HAP-1 (cell line): ENCODE data around the gene PYGO2.
A peak's percentile ranks its signal among the peaks of the same experiment; 100 is the strongest.
"Not testable (repeated sequence)": the region's sequence is repeated elsewhere in the genome, so short reads cannot be mapped to it uniquely, and the experiment has no call there.

Experiments
- DNase-seq, 2 experiments: peaks; one replicate each; pipeline ENCODE4 v3.0.0-alpha.2; 2016 to 2020; ENCODE audit warnings: low spot score in 2 of 2
- H3K27me3 ChIP-seq: fragments of 250-450 bp; sonication (Bioruptor Pico); 2 replicates; pipeline ENCODE4 v1.5.1; 2020; ENCODE audit warnings: low read depth, mild to moderate bottlenecking, moderate library complexity
- H3K36me3 ChIP-seq: fragments of 250-450 bp; sonication (Bioruptor Pico); replicated peaks from 2 replicates; pipeline ENCODE4 v1.5.1; 2020; ENCODE audit warnings: mild to moderate bottlenecking
- H3K4me1 ChIP-seq: fragments of 250-450 bp; sonication (Bioruptor Pico); 2 replicates; pipeline ENCODE4 v1.5.1; 2020; ENCODE audit warnings: mild to moderate bottlenecking
- H3K4me3 ChIP-seq: fragments of 250-450 bp; sonication (Bioruptor Pico); 2 replicates; pipeline ENCODE4 v1.5.1; 2020; ENCODE audit warnings: mild to moderate bottlenecking, moderate library complexity
- H3K9me3 ChIP-seq: fragments of 250-450 bp; sonication (Bioruptor Pico); 2 replicates; pipeline ENCODE4 v1.5.1; 2020; ENCODE audit warnings: mild to moderate bottlenecking, moderate library complexity
- in situ Hi-C: fragments of 300-500 bp; cut with MboI; formaldehyde crosslinking; loops from 3 replicates; pipeline ENCODE4 v1.14.3; 2020; ENCODE audit warnings: low sequenced_read_pairs, inconsistent platforms, mixed read lengths

Gene PYGO2

DNA sequence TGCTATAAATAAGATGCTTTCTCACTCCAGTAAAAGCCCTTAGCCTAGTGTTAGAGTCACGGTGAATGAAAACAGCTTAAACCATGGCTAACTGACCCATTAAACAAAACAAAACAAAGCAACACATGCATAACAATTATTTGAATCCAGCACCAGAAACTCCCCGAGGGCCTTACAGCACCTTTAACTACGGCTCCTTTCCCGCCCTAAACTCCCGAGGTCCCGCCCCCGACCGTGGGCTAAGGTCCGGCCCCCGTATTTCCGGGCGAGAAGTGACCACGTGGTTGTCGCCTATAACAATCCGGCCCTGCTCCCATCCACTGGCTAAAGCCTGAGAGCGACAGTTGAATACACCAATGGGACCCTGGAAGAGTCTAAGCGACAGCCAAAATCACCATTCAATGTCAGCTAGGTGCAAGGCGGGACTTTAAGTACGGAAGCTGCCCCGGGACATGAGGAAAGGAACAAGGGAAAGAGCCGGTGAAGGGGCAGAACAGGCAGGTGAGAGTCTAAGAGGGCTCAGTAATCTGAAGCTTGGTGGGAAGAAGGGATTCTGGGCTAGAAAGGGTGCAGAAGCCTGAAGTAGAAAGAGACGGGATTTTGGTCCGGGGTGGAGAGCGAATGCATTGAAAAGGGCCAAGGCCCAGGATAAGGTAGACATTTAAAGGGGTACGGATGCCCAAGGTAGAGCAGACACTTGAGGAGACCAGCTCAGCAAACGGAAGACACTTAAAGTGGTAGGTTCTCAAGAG, 21.5 kb upstream of the PYGO2 start, which contains the start of gene FLAD1:
Gene FLAD1, plus strand, starts transcription at position 448 of the 752 bp plus-strand sequence. CDS start 351 bp downstream, outside the sequence.
- Histone ChIP-seq H3K27me3 (no peaks in the 10 kb centered on the region), H3K4me3 (peak within 1 kb of the TSS; percentile 55), H3K9me3 (no peaks in the 10 kb centered on the region), H3K4me1 (peaks cover 13% of the 10 kb centered on the region), H3K36me3 (peaks cover 47% of the 10 kb centered on the region)
- in situ Hi-C loops = no loop called here
- DNase-seq = peak; percentile 99

DNA sequence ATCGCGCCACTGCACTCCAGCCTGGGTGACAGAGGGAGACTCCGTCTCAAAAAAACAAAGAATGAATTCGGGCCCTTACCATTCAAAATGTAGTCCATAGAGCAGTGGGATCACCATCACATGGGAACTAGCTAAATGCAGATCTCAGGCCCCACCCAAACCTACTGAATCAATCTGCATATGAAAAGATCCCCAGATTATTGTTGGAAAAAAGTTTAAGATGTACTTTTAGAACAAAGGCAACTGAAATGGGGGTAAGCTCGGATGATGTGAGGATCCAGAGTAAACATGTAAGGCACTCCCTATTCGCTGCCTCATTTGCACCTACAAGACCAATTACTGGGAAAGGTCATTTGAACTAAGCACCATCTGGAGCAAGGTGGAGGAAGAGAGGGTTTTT, 20.8 kb upstream of the PYGO2 start:
- Histone ChIP-seq H3K4me3 (peak overlapping the region; percentile 55), H3K9me3 (no peaks in the 10 kb centered on the region), H3K4me1 (peaks cover 13% of the 10 kb centered on the region), H3K36me3 (peaks cover 47% of the 10 kb centered on the region), H3K27me3 (no peaks in the 10 kb centered on the region)
- in situ Hi-C loops = no loop called here
- DNase-seq = peak; percentile 77 to 92

DNA sequence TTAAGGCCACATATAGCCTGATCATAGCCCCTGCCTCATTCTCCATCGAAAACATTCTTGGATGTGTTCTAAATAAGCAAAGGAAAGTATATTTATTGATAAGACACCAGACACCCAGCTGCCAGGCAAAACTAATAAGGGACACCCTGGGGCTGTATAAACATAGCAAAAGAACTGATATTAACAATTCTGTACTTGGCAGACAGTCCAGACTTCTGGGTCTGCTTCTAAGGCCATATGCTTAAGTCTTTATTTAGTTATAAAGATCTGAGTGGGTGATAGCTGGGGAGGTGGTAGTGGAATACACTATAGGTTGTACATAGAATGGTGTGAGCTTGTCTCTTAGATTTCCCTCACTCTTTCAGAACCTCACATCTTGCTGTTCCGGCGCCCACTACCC, 16.8 kb upstream of the PYGO2 start:
- in situ Hi-C loops = no loop called here
- Histone ChIP-seq H3K36me3 (peaks cover 36% of the 10 kb centered on the region), H3K4me3 (no peak overlapping the region), H3K4me1 (peaks cover 19% of the 10 kb centered on the region), H3K27me3 (no peaks in the 10 kb centered on the region), H3K9me3 (no peaks in the 10 kb centered on the region)
- DNase-seq = no peak

DNA sequence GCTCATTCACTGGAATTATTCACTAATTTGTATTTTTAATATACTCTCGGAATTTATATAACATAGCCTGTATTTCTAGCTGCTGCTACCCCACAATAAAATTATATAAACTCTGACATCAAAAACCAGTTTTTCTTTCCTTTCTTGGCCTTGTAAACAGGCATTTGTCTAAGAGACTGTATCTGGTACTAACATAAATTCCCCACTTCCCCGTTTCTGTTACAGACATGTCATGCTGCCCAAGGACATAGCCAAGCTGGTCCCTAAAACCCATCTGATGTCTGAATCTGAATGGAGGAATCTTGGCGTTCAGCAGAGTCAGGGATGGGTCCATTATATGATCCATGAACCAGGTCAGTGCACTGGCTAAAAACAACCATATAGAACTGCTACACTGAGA, 16.2 kb upstream of the PYGO2 start:
- Histone ChIP-seq H3K4me1 (peaks cover 23% of the 10 kb centered on the region), H3K36me3 (peaks cover 36% of the 10 kb centered on the region)
- H3K4me3 ChIP-seq, DNase-seq, H3K9me3 ChIP-seq, H3K27me3 ChIP-seq, in situ Hi-C loops: not testable (repeated sequence)

DNA sequence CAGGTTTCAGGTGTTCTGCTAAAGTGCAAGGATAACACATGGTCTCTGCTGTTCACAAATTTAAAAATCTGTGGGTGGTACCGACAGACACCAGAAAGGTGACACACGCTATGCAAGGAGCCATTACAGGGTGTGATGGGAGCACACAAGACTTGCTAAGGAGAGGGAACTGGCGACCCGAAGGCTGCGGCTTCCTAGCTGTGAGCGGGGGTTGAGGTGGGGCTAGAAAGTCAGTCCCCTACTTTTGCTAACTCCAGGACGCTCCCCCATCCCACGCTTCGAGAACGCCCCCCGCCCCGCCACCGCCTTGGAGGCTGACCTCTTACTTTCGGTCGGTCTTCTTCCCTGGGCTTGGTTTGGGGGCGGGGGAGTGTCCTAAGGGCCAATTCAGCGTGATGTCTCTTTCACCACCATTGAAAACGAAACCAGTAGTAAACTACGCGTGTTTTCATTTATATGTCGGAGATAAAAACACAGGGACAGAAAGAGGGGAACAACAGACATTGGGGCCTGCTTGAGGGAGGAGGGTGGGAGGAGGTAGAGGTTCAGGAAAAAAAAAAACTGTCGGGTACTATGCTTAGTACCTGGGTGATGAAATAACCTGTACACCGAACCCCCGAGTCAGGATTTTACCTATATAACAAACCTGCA, 14.0 kb upstream of the PYGO2 start:
- H3K36me3 ChIP-seq = peaks cover 30% of the 10 kb centered on the region

DNA sequence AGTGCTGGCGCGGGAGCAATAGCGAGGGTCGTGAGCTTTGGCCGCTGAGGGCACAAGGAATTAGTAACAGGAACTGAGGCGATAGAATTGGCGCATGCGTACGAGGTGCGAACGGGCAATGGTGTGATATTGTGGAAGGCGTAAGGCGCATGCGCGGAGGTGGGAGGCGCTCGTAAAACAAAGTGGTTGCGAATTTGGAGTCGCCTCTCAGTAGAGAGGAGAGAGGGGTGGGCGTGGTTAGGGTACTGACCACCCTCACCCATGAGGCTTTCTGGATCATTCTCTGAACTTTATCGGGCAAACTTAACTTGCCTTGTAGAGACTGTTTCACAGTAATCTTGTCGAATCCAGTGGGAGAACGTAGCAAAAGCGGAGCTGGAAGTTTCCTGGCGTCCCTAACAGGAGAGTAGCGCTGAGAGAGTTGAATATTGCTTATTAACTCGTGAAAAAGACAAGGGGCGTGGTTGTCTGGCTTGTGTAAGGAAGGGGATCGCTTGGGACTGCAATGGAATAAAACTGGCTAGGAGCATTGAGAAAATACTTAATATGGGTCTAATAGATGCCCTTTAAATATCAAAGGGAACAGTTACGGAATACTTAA, 13.3 kb upstream of the PYGO2 start:
- H3K4me1 ChIP-seq = peaks cover 36% of the 10 kb centered on the region
- H3K9me3 ChIP-seq = no peaks in the 10 kb centered on the region
- peak overlapping the region; percentile 82 for H3K4me3 ChIP-seq
- in situ Hi-C loops = no loop called here
- peaks cover 24% of the 10 kb centered on the region for H3K36me3 ChIP-seq
- peak; percentile 94 to 97 for DNase-seq
- H3K27me3 ChIP-seq = no peaks in the 10 kb centered on the region

More for the DNA sequence above, 14.0 kb upstream of the PYGO2 start:
- Histone ChIP-seq H3K27me3 (no peaks in the 10 kb centered on the region), H3K9me3 (no peaks in the 10 kb centered on the region), H3K4me3 (peak overlapping the region; percentile 82), H3K4me1 (peaks cover 30% of the 10 kb centered on the region)
- peak in 1 of 2 experiments; percentile 69 for DNase-seq
- in situ Hi-C loops = no loop called here

DNA sequence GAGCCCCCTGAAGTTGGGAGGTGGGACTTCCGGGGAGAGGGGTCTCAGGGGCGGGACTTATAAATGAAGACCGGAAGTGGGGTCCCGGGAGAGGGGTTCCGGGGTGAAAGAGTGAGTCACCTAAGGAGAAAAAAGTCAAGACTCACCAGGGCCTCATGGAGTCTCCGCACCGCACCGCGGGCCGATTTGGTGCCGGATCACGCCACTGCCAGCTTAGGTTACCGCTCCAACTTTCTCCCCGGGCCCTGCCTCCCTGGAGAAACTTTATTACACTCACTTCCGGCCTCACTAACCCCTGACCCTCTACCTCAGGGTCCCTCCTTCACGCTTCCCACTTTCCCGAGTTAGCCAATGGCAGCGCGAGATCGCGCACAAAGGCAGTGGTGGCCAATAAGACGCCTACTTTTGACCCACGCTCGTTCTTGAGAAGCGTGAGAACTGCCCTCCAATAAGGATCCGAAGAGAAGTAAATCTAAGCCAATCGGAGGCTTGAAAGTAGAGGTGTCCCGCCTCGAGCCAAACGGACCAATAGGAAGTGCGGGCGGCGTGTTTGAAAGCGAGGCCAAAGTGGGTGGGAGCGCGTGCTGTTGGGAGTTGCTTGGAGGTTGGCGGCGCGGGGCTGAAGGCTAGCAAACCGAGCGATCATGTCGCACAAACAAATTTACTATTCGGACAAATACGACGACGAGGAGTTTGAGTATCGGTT, 12.7 kb upstream of the PYGO2 start, which contains the start of gene CKS1B:
Gene CKS1B, plus strand, starts transcription at position 580 of the 706 bp plus-strand sequence. Its CDS starts 65 bp downstream, at position 645.
- H3K27me3 ChIP-seq = no peaks in the 10 kb centered on the region
- H3K4me1 ChIP-seq = peaks cover 36% of the 10 kb centered on the region
- peak within 1 kb of the TSS; percentile 82 for H3K4me3 ChIP-seq
- no peaks in the 10 kb centered on the region for H3K9me3 ChIP-seq
- peak; percentile 97 to 100 for DNase-seq
- peaks cover 17% of the 10 kb centered on the region for H3K36me3 ChIP-seq
- in situ Hi-C loops = no loop called here

DNA sequence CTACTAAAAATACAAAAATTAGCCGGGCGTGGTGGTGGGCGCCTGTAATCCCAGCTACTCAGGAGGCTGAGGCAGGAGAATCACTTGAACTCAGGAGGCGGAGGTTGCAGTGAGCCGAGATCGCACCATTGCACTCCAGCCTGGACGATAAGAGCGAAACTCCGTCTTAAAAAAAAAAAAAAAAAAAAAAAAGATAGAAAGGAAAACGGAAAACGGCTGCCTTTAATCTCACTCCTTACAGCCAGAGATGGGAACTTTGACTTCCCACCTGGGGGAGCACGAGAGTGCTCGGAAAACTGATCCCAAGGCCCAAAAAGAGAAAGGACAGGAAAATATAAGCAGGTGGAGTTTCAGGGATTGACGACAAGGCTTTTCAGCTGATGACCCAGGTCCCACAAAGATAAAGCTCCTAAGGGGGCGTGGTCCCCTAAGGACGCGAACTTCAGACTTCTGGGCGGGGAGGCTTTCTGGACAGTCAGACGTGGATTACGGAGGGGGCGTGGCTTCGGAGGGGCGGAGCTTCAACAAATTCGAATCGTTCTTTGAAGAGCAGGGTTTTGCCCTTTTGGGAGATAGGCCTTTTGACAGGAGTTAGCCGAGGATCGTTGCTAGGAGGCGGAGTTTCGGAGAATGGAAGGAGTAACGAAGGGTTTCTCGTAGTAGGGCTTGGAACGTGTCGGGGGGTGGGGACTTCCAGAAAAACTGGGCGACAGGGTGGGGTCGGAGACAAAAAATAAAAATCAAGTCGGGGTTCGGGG, 11.9 kb upstream of the PYGO2 start:
- Histone ChIP-seq H3K4me1 (peaks cover 36% of the 10 kb centered on the region), H3K9me3 (no peaks in the 10 kb centered on the region), H3K27me3 (no peaks in the 10 kb centered on the region), H3K36me3 (peaks cover 13% of the 10 kb centered on the region), H3K4me3 (peak overlapping the region; percentile 82)
- DNase-seq = peak; percentile 96 to 100
- in situ Hi-C loops = no loop called here

DNA sequence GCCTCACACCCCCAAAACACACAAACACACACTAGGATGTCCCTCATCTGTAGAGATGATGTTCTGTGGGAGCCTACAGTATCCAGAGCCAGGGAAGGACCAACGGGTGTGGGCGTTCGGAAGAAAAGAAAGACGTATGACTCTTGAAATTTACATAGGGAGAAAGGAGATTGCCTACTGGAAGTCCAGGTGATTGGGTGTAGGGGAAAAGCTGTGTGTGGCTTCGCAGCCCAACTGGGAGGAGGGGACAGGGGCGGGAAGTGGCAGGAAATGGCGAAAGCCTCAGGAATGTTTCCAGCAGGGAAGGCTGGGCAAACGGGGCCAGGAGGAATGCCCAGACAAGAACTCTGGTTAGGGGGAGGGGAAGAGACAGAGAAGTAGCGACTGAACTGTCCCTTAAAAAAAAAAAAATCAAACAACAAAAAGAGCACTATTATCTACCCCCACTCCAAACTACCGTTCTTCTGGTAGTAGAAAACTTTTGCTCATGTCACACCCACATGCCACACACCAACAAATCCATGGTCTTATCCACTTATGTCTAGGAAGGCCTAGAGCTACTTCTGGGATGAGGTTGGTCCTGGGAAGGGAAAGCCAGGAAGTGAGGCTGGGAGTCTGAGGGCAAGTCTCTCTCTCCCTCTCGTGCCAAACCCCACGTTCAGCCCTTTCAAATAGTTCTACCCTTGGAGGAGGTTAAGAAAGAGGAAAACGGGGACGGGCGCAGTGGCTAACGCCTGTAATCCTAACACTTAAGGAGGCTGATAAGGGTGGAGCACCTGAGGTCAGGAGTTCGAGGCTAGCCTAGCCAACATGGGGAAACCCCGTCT, 11.1 kb upstream of the PYGO2 start:
- no peaks in the 10 kb centered on the region for H3K9me3 ChIP-seq
- peaks cover 12% of the 10 kb centered on the region for H3K36me3 ChIP-seq
- peak; percentile 78 to 87 for DNase-seq
- peaks cover 36% of the 10 kb centered on the region for H3K4me1 ChIP-seq
- no peaks in the 10 kb centered on the region for H3K27me3 ChIP-seq
- in situ Hi-C loops = no loop called here
- peak overlapping the region; percentile 82 for H3K4me3 ChIP-seq

DNA sequence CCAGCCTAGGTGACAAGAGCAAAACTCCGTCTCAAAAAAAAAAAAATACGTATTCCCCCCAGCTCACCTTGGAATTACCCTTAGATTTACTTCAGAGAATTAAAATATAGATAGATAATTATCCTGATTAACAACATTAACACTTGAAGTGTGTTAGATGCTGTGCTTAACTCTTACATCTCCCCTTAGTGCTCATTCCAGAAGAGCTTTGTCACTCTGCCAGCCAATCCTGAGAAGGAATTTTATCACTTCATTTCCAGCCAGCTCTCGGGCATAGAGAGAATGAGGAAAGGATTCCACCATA, 10.6 kb upstream of the PYGO2 start:
- in situ Hi-C loops = no loop called here
- DNase-seq = no peak
- Histone ChIP-seq H3K36me3 (peaks cover 13% of the 10 kb centered on the region), H3K27me3 (no peaks in the 10 kb centered on the region), H3K4me1 (peaks cover 36% of the 10 kb centered on the region), H3K4me3 (no peak overlapping the region), H3K9me3 (no peaks in the 10 kb centered on the region)

DNA sequence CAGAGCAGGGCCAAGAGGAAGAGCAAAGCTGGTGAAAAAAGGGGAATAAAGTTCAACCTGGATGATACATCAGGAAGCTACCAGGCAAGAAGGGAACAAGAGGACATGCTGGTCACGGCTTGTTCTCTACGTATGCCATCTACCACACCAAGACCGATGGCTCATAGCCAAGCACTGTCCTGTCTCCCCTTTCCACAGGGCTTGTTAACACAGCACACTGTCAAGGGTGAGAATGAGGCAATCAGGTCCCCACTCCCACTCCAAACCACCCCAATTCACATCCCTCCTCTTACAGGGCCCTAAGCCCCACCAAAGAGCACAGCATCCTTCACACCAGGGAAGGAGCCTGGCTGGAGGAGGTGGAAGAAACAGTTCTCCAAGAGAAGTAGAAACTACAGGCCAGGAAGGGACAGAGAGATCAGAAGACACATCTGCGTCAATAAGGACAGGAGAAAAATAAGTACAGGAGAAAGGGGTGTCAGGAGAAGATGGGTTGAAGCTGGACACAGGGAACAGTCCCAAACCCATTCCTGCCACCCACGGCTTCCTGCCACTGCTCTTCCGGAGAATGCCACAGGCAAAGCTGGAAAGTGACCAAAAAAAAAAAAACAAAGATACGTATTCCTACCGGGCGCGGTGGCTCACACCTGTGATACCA, 9.9 kb upstream of the PYGO2 start:
- H3K36me3 ChIP-seq = peaks cover 19% of the 10 kb centered on the region
- H3K4me3 ChIP-seq = no peak overlapping the region
- no peaks in the 10 kb centered on the region for H3K9me3 ChIP-seq
- in situ Hi-C loops = no loop called here
- no peaks in the 10 kb centered on the region for H3K27me3 ChIP-seq
- peaks cover 32% of the 10 kb centered on the region for H3K4me1 ChIP-seq
- DNase-seq = no peak

DNA sequence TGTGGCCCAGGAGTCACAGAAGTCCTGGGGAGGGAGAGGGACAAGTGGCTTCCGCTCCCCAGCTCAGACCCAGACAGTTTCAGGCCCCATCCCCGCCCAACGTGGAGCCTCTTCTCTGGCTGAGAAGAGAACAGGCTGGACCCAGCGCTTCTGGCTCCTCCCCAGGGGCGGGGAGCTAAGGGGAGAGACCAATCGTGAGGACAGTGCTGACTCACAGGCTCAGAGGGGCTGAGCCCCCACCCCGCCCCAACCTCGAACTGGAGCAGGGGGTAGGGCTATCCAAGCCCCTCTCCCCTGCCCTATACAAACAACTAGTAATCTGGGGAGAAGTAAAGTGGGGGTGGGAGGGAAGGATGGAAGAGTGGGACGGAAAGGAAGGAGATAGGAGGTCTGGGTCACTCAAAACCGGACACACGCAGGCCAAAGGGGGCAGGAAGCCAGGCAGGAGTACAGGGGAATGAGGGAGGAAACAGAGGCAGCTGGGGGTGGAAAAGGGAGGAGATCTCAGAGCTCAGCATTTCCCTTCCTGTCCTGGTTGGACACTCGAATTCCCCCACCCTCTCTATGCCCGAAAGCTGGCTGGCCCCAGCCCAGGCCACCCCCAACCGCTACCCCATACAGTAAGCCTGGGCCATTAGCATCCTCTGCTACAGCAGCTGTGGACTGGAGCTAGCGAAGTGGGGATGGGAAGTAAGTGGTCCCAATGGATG, 9.2 kb upstream of the PYGO2 start, which contains the start of gene SHC1:
Gene SHC1, minus strand, starts transcription at position 117 of the 710 bp plus-strand sequence. CDS start 221 bp downstream, outside the sequence.
- Histone ChIP-seq H3K9me3 (no peaks in the 10 kb centered on the region), H3K4me3 (peak within 1 kb of the TSS; percentile 9), H3K4me1 (peaks cover 27% of the 10 kb centered on the region), H3K36me3 (peaks cover 25% of the 10 kb centered on the region), H3K27me3 (no peaks in the 10 kb centered on the region)
- in situ Hi-C loops = no loop called here
- DNase-seq = peak; percentile 71 to 93
